Prostate gland (tissue), 2 donors: ENCODE measurements around the gene NANOS1. TPM values are rescaled to one million over a fixed set of nuclear protein-coding genes. Genes with fewer than 3 reads are reported as not detected.
A peak's percentile ranks its signal among the peaks of the same experiment; 100 is the strongest.

Experiments
- DNase-seq: peaks from one replicate; pipeline ENCODE4 v3.0.0-alpha.2; 2019; ENCODE audit warnings: low spot score
- H3K27ac ChIP-seq, 2 donors: fragments of 200-600 bp; sonication (generic); 2 replicates each; pipeline ENCODE4 v1.5.1; 2017 to 2019
- H3K27me3 ChIP-seq: fragments of 200-600 bp; sonication (generic); replicated peaks from 2 replicates; pipeline ENCODE4 v1.5.1; 2019; ENCODE audit not compliant: insufficient read depth
- H3K36me3 ChIP-seq, 2 donors: fragments of 200-600 bp; sonication (generic); 1 replicate in 1 of 2; 2 replicates in 1 of 2; pipeline versions ENCODE4 v1.5.1 to v1.8.1; 2017 to 2019
- H3K4me1 ChIP-seq: fragments of 200-600 bp; sonication (generic); replicated peaks from 2 replicates; pipeline ENCODE4 v1.5.1; 2019
- H3K4me3 ChIP-seq, 2 donors: fragments of 200-600 bp; sonication (generic); 2 replicates each; pipeline ENCODE4 v1.5.1; 2017 to 2019
- H3K9me3 ChIP-seq: fragments of 200-600 bp; sonication (generic); 2 replicates; pipeline ENCODE4 v1.5.1; 2017
- CTCF ChIP-seq, 4 experiments: fragments of 200-600 bp in 2 of 4; fragments of 450-650 bp in 2 of 4; sonication (generic) in 2 of 4; IDR thresholded peaks; 1 replicate in 3 of 4; 2 replicates in 1 of 4; pipeline ENCODE4 v1.5.1; 2016 to 2019; ENCODE audit warnings: antibody characterized with exemption in 4 of 4, mild to moderate bottlenecking in 2 of 4, moderate library complexity in 2 of 4
- POLR2A ChIP-seq: fragments of 450-650 bp; IDR thresholded peaks from one replicate; pipeline ENCODE4 v1.6.1; 2016; ENCODE audit warnings: antibody characterized with exemption, mild to moderate bottlenecking
- POLR2AphosphoS5 ChIP-seq: sonication (generic); formaldehyde crosslinking; IDR thresholded peaks from one replicate; pipeline ENCODE4 v1.6.1; 2017; ENCODE audit warnings: antibody characterized with exemption
- WGBS: methylation state at CpG from one replicate; pipeline ENCODE4 v1.1.5; 2018; 5-methylcytosine and 5-hydroxymethylcytosine counted together
- intact Hi-C: fragments of 100-400 bp; cut with DNase I; formaldehyde crosslinking; loops from one replicate; pipeline ENCODE4 v1.14.2; 2022
- total RNA-seq, 2 donors: library from RNA; depleted of rRNA; stranded (reverse); fragments of >200 nt; gene quantifications; one replicate each; pipeline ENCODE4 v1.1.0, GENCODE V29; 2016

NANOS1 gene
- total RNA-seq, 2 donors from 2014 or later = 4.3 to 5.9 TPM

GRCh38 chr10:119058010-119058409 is 28.5 kb downstream of the NANOS1 start:
- no peak overlapping the region for H3K4me3 ChIP-seq
- H3K36me3 ChIP-seq = peaks cover 3 to 12% of the 10 kb centered on the region in 2 donors
- 85% methylated on average over 11 of the region's 11 CpGs for WGBS
- intact Hi-C loops = no loop called here
- DNase-seq = no peak
- no peaks in the 10 kb centered on the region for H3K27me3 ChIP-seq
- no peaks in the 10 kb centered on the region for H3K9me3 ChIP-seq
- H3K27ac ChIP-seq = no peak overlapping the region
- TF ChIP-seq POLR2AphosphoS5 (no peak), POLR2A (no peak), CTCF (IDR thresholded peaks at IDR 0.05) (no peak)
- no peaks in the 10 kb centered on the region for H3K4me1 ChIP-seq

GRCh38 chr10:119059557-119059956 is 30.0 kb downstream of the NANOS1 start:
- Histone ChIP-seq H3K9me3 (no peaks in the 10 kb centered on the region), H3K27me3 (no peaks in the 10 kb centered on the region), H3K4me3 (no peak overlapping the region), H3K36me3 (peaks cover 3 to 19% of the 10 kb centered on the region in 2 donors), H3K27ac (no peak overlapping the region), H3K4me1 (no peaks in the 10 kb centered on the region)
- no peak for DNase-seq
- WGBS = 54% methylated on average over 4 of the region's 4 CpGs
- intact Hi-C loops = no loop called here
- TF ChIP-seq POLR2A (no peak), CTCF (IDR thresholded peaks at IDR 0.05) (no peak), POLR2AphosphoS5 (peak; percentile 13)

GRCh38 chr10:119060107-119060506 is 30.6 kb downstream of the NANOS1 start:
- WGBS = 83% methylated on average over 1 of the region's 1 CpG
- intact Hi-C loops = no loop called here
- H3K4me3 ChIP-seq = no peak overlapping the region
- no peaks in the 10 kb centered on the region for H3K9me3 ChIP-seq
- no peak overlapping the region for H3K27ac ChIP-seq
- TF ChIP-seq POLR2A (no peak), POLR2AphosphoS5 (no peak), CTCF (IDR thresholded peaks at IDR 0.05) (no peak)
- H3K27me3 ChIP-seq = no peaks in the 10 kb centered on the region
- DNase-seq = no peak
- no peaks in the 10 kb centered on the region for H3K4me1 ChIP-seq
- H3K36me3 ChIP-seq = peaks cover 8 to 24% of the 10 kb centered on the region in 2 donors

- no peak for DNase-seq
- H3K36me3 ChIP-seq = peaks cover 10 to 26% of the 10 kb centered on the region in 2 donors
- no peak overlapping the region for H3K27ac ChIP-seq
- H3K4me3 ChIP-seq = no peak overlapping the region
- WGBS = 80% methylated on average over 1 of the region's 1 CpG
- H3K9me3 ChIP-seq = no peaks in the 10 kb centered on the region
- TF ChIP-seq POLR2A (no peak), POLR2AphosphoS5 (no peak), CTCF (IDR thresholded peaks at IDR 0.05) (no peak)
- intact Hi-C loops = no loop called here
- no peaks in the 10 kb centered on the region for H3K4me1 ChIP-seq
- H3K27me3 ChIP-seq = no peaks in the 10 kb centered on the region
Measured at GRCh38 chr10:119061352-119061751, 31.8 kb downstream of the NANOS1 start.

- TF ChIP-seq CTCF (IDR thresholded peaks at IDR 0.05) (no peak), POLR2AphosphoS5 (no peak), POLR2A (no peak)
- WGBS = 92% methylated on average over 2 of the region's 2 CpGs
- intact Hi-C loops = no loop called here
- H3K4me3 ChIP-seq = no peak overlapping the region
- DNase-seq = no peak
- H3K4me1 ChIP-seq = no peaks in the 10 kb centered on the region
- no peaks in the 10 kb centered on the region for H3K9me3 ChIP-seq
- H3K27ac ChIP-seq = no peak overlapping the region
- H3K27me3 ChIP-seq = no peaks in the 10 kb centered on the region
- H3K36me3 ChIP-seq = peaks cover 10 to 26% of the 10 kb centered on the region in 2 donors
Measured at GRCh38 chr10:119061926-119062325, 32.4 kb downstream of the NANOS1 start.
